HG02973 (cell line): ENCODE data around the gene CATSPER3.
"Not testable (repeated sequence)": the region's sequence is repeated elsewhere in the genome, so short reads cannot be mapped to it uniquely, and the experiment has no call there.

Source experiments
- ATAC-seq: cut with Tn5 transposase; IDR thresholded peaks from one replicate; pipeline ENCODE4 v1.9.1; 2021; ENCODE audit warnings: moderate library complexity; ENCODE audit not compliant: unreplicated experiment

CATSPER3 gene

DNA sequence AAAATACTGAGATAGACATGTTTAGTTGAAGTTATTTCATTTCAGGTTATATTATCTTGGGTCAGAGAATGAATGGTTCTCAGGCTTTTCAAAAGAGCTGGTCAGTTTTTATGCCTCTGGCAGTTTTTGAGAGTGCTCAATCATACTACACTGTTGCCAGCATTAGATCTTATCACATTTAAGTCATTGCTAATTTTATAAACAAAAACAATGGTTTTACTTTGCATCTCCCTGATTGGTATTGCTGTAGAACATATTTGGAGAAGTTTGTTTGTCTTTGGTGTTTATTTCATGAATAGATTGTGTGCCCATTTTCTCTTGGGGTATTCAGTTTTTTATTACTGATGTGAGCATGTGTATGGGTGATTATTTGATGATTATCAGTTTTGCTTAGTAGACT, 1.5 kb downstream of the CATSPER3 start:
- no peak for ATAC-seq

DNA sequence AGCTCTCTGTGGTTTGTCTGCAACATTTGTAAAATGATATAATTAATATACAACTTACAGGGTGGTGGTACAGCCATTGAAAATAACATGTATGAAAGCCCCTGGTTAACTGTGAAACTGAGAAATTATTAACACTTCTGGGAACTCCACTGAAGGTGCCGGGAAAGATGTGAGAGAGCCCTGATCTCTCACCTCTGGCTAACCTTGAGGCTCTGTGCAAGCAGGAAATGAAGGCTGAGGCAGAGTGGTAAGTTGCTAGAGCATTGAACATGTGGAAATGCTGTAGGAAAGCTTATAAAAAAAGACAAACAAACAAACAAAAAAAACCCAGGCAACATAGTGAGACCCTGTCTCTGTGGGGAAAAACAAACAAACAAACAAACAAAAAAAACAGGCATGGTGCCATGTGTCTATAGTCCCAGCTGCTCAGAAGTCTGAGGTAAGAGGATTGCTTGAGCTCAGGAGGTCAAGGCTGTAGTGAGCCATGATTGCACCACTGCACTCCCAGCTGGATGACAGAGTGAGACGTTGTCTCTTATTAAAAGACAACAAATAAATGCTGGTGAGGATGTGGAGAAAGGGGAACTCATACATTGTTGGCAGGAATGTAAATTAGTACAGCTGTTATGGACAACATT, 7.5 kb downstream of the CATSPER3 start:
- ATAC-seq, result no peak

DNA sequence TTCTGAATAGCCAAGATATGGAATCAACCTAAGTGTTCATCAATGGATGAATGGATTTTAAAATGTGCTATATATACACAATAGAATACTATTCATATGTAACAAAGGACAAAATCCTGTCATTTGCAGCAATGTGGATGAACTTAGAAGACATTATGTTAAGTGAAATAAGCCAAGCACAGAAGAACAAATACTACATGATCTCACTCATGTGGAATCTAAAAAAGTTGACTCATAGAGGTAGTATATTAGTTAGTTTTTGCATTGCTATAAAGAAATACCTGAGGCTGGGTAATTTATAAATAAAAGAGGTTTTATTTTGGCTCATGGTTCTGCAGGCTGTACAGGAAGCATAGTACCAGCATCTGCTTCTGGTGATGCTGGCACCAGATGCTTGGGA, 8.1 kb downstream of the CATSPER3 start:
- ATAC-seq, result no peak

DNA sequence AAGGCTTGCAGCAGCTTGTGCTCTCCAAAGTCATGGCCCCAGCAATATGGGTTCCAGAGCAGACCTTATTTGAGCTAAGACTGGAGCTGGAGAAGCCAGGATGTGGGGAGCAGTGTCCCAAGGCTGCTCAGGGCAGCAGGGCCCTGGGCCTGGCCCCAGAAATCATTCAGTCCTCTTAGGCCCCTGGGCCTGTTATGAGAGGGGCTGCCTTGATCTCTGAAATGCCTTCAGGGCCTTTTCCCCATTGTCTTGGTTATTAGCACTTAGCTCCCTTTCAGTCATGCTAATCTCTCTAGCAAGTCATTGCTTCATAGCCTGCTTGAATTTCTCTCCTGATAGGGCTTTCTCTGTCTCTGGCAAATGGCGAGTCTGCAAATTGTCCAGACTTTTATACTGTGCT, 9.1 kb downstream of the CATSPER3 start:
- ATAC-seq, result no peak

DNA sequence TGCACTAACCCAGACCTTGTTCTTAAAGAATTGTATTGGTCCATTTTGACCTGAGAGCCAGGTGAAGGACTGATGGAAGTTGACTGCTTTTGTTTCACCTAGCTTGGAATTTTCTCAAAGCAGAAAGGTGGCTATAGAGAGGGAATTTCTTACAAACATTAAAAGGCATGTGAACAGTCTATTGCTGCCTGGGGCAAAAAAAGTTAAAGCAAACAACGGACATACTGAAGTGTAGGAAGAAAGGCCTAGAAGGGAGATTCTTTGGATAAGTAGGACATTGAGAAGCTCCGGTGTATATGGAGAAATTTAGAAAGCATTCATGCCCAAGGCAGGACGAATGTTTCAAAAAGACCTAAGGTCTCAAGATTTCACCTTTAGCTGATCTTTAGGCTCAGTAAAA, 11.7 kb downstream of the CATSPER3 start:
- no peak for ATAC-seq

DNA sequence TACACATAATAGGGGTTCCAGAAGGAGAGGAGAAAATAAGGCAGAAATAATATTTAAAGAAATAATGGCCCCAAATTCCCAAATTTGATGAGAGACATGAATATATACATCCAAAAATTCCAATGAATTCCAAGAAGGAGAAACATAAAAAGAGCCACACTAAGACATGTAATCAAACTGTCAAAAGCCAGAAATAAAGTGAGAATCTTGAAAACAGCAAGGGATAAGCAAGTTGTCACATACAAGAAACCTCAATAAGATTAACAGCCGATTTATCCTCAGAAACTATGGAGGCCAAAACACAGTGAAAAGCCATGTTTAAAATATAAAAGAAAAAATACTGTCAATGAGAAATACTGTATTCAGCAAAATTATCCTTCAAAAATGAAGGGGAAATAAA, 14.5 kb downstream of the CATSPER3 start:
- ATAC-seq, result no peak

DNA sequence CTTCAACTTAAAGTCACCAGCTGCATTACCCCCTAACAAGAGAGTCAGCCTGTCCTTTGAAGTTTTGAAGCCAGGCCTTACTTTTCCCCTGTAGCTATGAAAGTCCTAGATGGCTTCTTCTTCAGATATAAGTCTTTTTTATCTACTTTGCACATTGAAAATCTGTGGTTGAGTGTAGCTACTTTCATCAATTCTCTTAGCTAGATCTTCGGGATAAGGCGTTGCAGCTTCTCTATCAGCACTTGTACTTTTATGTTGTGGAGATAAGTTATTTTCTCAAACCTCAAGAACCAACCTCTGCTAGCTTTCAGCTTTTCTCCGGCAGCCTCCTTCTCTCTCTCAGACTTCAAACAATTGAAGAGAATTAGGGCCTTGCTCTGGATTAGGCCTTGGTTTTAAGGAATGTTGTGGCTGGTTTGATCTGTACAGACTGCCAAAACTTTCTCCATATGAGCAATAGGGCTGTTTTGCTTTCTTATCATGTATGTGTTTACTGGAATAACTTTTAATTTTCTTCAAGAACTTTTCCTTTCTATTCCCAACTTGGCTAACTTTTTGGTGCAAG, 21.6 kb downstream of the CATSPER3 start:
- no peak for ATAC-seq

DNA sequence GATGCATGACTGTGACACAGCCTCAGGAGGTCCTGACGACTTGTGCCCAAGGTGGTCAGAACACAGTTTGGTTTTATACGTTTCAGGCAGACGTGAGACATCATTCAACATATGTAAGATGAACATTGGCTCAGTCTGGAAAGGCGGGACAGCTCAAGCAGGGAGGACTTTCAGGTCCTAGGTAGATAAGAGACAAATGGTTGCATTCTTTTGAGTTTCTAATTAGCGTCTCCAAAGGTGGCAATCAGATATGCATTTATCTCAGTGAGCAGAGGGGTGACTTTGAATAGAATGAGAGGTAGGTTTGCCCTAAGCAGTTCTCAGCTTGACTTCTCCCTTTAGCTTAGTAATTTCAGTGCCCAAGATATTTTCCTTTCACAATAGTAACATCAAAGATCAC, 22.5 kb downstream of the CATSPER3 start:
- ATAC-seq, result not testable (repeated sequence)

DNA sequence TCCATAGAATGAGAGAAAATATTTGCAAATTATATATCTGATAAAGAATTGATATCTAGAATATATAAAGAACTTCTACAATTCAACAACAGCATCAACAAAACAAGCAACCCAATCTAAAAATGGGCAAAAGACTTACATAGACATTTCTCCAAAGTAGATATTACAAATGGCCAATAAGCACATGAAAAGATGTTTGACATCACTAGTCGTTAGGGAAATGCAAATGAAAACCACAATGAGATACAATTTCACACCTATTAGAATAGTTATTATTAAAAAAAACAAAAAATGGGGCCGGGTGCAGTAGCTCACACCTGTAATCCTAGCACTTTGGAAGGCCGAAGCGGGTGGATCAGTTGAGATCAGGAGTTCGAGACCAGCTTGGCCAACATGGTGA, 24.4 kb downstream of the CATSPER3 start:
- ATAC-seq, result no peak

DNA sequence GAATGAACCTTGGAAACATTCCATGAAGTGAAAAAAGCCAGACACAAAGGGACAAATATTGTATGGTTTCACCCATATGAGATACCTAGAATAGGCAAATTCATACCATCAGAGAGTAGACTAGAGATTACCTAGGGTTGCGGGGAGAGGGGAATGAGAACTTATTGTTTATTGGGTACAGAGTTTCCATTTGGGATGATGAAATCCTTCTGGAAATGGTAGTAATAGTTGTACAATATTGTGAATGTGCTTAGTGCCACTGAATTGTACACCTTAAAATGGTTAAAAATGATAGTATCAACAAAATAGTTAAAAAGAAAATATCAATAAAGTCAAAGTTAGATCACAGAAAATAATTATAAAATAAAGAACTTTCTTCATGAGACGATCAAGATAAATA, 25.5 kb downstream of the CATSPER3 start:
- ATAC-seq, result no peak

DNA sequence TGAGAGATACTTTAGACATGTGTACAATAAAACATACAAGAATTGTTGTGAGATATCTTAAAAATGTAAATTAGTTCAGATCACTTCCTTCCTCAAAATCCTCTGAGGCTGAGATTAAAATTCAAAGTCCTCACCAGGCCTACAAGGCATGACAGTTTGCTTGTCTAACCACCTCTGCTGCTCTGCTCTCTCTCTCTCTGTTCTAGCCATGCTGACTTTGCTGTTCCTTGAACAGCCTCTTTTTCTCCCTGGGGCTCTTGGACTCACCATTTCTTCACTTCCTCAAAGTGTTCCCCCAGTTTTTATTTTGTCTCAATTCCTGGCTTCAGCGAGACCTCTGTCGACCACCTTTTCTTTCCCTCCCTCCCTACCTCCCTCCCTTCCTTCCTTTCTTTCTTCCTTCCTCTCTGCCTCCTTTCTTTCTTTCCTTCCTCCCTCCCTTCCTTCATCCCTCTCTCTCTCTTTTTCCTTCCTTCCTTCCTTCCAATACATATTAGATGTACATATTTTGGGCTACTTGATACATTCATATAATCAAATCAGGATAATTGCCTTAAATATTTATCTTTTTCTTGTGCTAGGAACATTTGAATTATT, 27.0 kb downstream of the CATSPER3 start:
- no peak for ATAC-seq

DNA sequence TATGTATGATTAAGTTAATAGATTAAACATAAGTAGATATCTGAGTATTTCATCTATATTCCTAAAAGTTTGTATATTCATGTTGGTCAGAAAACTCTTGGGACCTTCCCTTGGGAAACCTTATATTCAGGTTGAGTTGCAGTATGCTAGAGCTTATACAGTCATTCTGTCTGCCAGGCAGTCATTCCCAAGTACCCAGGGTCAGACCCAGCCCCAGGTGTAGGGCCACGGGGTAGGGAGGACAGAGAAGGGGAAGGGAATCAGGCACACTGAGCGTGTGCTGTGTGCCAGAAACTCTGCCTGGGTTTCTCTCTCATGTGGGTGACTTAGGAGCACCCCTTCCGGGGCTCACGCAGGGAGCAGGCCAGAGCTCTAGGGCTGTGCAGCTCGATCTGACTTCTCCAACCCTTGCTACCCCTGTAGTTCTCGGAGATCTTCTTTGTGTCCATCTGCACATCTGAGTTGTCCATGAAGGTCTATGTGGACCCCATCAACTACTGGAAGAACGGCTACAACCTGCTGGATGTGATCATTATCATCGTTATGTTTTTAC, 28.2 kb downstream of the CATSPER3 start:
- ATAC-seq, result no peak

DNA sequence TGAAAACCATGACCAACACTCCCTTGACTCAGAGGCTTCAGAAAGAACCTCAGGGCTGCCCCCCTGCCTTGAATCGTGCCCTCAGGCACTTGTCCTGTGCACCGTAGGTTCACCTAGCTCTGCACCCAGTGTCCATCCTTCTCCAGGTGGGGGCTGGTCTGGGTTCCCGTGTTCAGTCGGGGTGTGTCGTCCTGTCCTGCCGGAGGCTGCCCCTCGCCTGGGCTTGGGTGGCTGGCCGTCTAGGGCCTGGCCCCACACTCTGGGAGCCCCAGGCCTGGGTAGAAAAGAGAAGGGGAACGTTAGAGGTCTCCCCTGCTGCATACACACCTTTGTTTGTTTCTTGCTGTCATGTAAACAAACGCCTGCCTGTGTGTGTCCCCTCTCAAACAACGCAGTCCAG, 29.3 kb downstream of the CATSPER3 start:
- ATAC-seq, result no peak

DNA sequence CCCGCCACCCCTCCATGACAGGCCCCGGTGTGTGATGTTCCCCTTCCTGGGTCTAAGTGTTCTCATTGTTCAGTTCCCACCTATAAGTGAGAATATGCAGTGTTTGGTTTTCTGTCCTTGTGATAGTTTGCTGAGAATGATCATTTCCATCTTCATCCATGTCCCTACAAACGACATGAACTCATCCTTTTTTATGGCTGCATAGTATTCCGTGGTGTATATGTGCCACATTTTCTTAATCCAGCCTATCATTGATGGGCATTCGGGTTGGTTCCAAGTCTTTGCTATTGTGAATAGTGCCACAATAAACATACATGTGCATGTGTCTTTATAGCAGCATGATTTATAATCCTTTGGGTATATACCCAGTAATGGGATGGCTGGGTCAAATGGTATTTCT, 30.4 kb downstream of the CATSPER3 start:
- not testable (repeated sequence) for ATAC-seq

DNA sequence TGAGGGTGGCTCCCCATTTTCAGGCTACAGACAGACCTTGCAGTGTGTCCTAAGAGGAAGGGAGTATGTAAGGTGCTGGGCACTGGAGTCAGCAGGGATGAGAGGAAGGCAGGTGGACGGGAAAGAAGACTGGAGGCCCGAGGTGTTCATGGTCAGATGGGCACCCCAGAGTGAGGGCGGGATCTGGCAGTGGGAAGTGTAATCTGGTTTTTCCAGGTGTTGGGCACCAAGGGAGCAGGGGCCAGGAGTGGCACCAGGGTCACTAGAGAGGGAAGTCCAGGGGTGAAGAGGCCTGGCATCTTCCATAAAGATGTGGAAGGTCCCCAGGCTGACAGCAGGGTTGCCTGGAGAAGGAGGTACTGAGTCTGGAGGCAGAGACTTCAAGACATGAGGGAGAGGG, 36.7 kb downstream of the CATSPER3 start:
- no peak for ATAC-seq

DNA sequence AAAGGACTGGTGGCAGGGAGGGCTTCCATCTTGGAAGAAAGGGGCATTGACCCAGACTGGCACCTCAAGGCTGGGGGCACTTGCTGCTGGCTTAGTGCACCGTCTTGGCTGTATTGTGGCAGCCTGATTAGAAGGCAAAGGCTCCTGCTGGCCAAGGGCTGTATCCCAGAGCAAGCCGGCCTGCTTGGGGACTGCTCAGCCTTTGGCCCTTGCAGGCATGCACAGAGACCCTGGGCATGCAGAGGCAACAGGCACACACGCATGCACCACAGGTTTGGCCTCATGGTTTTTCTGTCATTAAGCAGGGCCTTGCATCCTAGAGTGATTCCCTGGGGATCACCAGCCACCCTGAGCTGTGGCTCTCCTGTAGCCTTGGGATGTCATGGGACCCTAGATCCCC, 37.4 kb downstream of the CATSPER3 start:
- no peak for ATAC-seq

DNA sequence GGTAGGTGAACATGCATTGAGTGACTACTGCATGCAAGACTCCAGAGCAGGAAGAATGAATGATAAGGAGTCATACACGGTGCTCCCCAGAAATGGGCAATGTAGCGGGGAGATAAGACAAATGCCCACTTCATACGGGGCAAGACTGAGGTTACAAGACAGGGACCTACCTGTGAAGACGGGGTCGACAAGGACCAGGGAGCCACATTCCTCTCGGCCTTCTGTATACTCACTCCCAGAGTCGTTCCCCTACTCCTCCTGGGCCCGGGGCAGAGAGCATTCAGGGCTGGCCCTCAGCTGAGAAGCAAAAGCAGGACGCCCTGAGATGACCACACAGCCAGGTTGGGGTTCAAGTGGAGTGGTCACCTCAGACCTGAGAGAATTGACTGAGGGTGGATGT, 39.6 kb downstream of the CATSPER3 start:
- no peak for ATAC-seq

DNA sequence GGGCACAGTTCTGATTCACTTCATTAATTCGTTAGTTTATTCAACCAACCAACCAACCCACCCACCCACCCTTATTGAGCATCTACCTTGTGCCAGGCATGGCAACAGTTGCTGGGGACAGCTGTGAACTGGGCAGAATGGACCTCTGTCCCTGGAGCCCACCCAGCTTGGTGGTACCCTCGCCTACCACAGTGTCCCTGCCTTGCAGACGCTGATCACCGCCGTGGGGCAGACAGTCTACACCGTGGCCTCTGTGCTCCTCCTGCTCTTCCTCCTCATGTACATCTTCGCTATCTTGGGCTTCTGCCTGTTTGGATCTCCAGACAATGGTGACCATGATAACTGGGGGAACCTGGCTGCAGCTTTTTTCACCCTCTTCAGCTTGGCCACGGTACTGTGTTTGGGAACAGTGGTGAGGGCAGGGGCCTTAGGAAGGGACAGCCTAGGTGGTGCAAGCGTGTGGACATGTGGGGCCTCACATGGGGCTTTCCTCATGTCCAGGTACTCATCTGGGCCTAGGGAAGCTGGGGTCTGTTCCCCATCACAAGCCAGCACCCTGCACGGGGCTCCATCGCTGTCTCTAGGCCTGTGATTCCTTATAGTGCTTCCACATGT, 40.1 kb downstream of the CATSPER3 start:
- ATAC-seq, result no peak

DNA sequence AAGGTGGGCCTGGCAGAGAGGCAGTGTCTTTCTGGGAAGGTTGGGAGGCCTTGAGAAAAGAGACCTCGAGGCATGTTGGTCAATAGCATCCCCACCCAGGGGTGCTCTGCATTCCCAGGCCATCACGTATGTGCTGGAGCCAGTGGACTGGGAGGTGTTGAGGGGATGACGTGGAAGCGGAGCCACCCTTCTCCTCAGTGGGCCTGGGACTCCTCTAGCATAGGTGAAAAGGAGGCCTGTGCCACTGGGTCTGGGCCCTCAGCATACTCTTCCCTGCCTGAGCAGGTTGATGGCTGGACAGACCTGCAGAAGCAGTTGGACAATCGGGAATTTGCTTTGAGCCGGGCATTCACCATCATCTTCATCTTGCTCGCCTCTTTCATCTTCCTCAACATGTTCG, 40.8 kb downstream of the CATSPER3 start:
- ATAC-seq, result no peak

DNA sequence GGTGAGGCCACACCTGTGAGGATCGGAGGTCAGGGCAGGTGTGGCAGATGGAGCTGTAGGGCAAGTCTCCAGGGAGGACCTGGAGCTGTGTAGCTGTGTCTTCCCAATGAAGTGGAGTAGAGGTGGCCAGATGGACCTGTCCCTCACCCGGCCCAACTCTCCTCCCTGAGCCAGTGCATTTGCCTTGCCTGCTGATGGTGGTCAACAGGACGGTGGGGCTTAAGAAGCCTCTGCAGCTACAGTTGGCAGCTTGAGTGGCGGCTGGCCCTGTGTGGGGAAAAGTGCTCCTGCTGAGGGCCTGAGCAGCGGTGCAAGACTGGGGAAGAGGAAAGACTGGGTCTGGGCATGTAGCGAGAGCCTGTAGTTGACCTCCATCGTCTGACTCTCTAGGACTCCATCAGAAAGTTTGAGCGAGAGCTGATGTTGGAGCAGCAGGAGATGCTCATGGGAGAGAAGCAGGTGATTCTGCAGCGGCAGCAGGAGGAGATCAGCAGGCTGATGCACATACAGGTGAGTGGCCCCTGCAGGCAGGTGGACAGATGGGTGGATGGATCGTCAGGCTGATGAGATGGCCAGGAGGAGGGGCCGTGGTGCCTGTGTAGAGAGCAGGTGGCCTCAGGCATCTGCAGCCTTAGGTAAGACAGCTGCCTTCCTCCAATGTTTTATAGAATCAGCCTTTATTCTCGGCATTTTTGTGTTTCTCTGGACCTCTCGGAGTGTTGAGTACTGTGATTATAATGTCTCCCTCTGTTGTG, 41.5 kb downstream of the CATSPER3 start:
- ATAC-seq, result no peak

DNA sequence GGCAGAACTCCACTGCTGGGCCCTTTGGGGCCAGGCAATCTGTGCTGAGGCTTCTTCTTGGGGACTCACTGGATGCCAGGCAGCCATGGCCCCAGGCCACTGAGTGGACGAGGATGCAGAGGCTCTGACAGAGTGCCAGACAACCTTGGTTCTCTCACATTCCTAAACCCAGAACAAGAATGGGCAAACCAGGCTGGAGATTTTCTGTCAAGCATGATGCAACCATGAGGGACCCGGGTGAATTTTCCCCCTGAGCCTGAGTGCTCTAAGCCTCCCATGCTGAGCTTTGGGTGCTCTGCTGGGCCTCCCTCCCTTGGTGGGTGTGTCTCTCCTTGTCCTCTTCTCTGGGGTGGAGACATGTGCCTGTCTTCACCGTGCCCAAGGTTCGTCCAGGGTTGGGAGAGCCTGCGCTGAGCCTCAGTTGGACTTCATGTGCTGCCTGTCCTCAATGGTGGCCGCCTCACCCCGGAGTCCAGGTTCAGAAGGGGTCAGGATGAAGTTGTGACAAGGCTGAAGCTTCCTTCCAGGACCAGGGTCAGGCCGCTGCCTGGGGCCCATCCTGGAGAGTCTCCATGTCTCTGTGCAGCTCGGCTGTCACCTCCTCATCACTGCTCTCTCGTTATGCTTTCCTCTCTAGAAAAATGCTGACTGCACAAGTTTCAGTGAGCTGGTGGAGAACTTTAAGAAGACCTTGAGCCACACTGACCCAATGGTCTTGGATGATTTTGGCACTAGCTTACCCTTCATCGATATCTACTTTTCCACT, 42.2 kb downstream of the CATSPER3 start:
- no peak for ATAC-seq
